ENCODE results near the gene PFN3. TPM values are rescaled to one million over a fixed set of nuclear protein-coding genes. Genes with fewer than 3 reads are reported as not detected.
"Not testable (repeated sequence)": the region's sequence is repeated elsewhere in the genome, so short reads cannot be mapped to it uniquely, and the experiment has no call there.

The PFN3 gene
- total RNA-seq, 1 donor from 2014 or later, result not detected

DNA sequence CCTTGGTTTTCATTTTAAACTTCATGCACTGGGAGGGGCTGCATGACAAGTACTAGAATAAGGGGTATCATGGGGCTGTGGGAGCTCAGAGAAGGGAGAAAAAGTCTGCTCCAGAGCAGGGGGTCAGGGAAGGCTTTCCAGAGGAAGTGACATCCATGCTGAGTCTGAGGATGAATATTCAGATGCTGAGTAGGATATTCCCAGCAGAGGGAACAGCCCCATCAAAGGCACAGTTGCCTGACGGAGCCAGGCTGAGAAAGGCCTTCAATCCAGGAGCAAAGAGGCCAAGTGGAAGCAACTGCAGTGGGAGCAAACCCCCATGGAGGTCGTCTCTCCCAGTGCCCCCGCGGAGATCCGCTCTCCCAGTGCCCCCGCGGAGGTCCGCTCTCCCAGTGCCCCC is 4.4 kb downstream of the PFN3 start:
- no peak for DNase-seq (ENCODE audit: low spot score)

DNA sequence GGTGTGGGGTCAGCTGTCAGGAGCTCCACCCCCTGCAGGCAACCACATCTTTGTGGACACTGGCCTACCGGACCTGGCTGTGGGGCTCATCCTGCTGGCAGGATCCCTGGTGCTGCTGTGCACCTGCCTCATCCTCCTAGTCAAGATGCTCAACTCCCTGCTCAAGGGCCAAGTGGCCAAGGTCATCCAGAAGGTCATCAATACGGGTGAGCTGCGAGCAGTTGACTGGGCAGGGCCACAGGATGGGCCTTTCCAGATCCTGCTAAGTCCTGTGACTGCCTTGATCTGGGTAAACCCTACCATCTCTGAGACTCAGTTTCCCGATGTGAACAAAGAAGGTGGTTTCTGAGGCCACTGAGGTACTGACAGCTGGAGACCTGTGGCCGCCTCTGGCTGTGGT is 6.5 kb downstream of the PFN3 start:
- DNase-seq (ENCODE audit: low spot score), result no peak

DNA sequence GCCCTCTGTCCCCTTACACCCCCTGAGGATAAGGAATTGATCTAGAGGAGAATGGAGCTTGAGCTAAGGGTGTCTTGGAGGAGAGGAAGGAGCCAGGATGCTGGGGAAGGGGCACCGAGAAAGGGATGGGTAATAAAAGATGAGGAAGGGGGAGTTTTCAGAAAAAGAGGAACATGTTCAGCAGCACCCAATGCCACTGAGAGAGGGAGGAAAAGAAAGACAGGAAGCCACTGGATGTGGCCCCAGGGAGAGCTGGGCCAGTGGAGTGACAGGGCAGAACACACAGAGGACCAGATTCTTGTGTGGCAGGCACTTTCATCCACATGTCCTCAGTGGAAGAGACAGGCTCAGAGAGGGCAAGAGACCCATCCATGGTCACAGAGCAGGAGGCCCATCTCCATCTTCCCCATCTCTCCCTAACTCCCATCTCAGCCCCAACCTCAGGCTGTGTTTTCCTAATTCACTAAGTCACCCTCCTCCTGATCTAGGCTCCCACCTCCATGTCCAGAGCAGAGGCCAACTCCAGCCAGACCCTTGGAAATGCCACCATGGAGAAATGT is 7.2 kb downstream of the PFN3 start:
- DNase-seq (ENCODE audit: low spot score), result no peak

DNA sequence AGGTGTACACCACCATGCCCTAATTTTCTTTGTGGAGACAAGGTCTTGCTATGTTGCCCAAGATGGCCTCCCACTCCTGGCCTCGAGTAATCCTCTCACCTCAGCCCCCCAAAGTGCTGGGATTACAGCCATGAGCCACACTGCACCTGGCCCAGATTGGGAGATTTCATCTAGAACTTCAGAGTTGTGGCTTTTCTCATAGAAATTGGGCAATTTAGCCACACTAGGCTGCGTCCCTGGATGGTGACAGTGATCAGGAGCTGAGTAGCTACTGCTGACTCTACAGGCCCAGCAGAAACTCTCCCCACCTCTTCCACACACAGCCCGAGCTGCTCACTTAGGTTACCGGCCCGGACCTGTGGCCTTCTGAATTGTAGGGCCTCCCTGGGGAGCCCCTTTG is 7.7 kb downstream of the PFN3 start:
- DNase-seq (ENCODE audit: low spot score), result no peak

DNA sequence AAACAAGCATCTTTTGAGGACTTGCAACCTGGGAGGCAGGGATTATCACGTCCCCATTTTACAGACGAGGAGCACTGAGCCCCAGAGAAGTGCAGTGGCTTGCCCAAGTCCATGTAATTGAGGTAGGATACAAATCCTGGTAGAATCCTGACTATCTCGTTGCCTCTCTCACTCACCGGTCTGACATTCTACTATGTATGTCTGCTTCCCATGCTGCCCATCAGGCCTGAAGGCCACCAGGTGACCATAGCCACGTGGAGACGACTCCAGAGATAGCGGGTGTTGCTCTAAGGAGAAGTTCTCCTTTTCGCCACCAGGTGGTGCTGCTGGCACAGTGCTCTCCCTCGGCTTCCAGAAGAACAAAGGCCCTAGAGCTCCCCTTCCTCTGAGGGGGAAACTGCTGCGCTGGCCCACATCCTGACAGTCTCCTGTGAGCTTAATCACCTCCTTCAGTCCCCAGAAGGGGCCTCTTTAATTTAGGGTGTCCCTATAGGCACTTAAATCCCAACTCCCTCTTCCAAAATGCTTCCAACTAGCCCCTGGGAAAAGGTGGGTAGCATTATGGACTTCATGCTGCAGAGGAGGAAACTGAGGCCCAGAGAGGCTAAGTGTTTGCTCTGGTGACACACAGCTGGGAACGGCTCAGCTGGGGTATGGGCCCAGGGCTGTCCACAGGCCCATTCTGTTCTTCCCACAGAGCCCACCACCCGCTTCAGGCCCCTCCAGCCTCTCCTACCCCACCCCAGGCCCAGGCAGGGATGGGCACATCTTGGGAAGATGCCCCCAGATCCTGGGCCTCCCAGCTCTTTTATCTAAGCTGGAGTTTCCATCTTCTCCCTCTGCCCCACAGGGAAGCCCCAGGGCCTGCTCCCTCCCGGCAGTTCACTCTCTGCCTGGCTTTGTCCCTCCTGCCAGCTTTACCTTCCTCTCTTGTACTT is 9.8 kb downstream of the PFN3 start:
- DNase-seq (ENCODE audit: low spot score), result peak; percentile 91

DNA sequence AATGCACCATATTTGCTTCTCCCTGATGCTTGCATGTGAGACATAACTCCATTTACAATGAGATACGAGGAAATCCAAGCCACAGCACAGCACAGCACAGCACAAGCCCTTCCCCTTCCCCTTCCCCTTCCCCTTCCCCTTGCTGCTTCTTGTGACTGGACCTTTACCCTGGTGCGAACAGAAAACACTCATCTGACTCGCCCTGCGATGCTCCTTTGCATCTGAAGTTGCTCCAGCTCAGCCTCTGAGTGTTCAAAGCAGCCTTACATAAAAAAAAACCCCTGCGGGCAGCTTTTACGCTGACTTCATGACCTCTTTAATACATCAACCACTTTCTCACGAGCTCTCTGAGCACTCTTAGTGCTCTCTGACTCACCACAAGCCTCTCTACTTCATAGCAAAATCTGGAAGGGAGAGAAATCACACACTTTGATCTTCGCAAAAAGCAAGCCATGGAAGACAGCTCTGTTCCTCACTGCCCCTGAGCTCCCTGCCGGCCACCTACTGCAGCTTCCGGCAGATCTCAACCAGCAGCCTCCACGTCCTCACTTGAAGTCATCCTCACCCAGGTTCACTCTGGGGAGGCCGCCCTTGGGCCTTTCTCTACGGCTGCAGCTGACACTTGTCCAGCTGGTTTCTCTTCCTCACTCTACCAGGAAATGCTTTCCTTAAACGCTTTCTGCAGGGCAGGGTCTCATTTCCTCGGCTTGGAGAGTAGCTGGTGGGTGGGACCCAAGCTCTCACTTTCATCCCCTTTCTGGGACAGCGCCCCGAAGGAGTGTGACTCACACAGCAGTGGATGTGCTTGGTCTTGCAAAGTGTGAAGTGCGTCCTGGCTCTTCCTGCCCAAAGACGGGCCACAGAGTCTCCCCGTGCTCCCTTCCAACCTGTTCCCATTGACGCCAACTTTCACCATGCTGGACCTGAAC is 11.0 kb downstream of the PFN3 start:
- DNase-seq (ENCODE audit: low spot score), result peak; percentile 90

DNA sequence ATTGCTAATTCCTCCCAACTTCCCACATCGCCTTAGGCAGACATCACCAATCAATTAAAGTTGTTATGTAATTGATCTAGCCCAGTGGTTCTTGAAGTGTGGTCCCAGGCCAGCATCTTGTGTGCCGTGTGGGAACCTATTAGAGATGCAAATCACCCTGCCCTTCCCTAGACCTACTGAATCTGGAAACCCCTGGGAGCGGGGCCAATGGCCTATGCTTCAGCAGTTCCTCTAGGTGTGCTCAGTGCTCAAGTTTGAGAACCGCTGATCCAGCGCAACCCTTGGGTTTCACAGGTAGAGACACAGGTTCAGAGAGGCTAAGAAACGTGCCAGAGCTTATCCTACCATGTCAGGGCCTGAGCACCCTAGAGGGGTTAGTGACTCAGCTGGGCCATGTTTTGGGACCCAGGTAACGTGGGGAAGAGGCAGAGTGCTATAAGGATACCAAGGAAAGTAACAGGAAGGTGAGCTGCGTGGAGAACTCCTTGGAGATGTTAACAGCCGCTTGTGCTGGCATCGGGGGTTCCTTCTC is 11.9 kb downstream of the PFN3 start:
- no peak for DNase-seq (ENCODE audit: low spot score)

DNA sequence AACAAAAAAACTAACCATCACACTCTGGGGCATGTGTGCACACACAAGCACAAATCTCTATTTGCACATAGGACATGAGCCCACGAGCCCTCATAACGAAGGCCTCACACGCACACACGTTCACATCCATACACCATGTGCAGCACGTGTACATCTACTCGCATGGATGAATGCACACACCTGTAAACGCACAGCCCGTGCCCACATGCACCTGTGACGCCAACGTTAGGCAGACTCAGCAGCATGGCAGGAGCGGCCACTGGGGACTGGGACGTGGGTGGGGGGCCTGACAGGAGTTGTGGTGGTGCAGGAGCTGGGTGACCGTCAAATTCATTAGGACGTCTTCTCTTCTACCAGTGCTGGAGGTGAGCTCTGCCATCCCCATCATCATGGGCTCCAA is 13.1 kb downstream of the PFN3 start:
- no peak for DNase-seq (ENCODE audit: low spot score)

DNA sequence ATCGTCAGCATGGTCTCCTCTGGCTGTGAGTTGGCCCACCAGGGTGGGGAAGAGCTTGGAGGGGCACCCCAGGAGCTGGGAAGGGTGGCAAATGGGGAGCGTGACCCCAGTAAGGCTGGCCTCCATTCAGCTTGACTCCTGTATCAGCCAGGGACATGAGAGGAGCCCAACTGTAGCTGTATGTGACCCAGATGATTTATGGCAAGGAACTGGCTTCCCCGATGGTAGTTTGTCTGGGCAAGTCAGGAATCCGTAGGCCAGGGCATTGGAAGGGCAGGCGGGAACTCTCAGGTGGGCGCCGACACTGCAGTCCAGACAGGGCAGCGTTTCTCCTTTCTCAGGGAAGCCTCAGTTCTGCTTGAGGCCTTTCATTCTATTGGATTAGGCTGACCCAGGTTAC is 13.9 kb downstream of the PFN3 start:
- DNase-seq (ENCODE audit: low spot score), result no peak

DNA sequence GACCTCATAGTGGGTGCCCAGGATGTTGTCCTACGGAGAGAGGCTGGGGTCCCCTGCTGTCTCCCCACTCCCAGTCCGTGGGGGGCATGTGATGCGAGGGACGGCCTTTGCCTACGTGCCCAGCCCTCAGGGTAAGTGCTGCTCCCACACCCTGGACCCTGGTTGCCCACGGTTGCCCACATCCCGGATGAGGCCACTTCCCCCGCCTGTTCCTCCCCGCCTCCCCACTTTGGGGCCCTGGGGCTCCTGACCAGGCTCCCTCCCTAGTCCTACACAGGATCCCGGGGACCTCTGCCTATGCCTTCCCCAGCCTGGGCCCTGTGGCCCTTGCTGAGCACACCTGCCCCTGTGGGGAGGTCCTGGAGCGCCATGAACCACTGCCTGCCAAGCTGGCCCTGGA is 14.7 kb downstream of the PFN3 start:
- DNase-seq (ENCODE audit: low spot score), result no peak

DNA sequence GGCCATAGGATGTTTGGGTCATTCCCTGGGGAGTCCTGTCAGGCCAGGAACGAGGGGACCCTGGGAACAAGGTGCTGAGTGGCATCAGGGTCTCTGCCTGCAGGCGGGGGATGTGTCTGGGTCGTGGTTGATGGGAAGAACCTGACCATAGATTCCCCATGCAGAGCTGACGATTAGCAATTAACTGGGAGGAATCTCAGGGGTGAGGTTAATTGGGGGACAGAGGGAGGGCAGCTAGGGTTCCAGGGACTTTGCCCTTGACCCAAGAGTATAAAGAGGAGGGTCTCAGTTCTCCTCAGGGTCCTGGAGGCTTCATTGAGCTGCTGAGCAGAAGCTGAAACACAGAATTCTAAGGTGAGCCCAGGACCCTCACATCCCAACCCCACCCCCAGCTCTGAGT is 16.3 kb downstream of the PFN3 start, which contains the start of gene SLC34A1:
TSS of gene SLC34A1 (plus strand) at position 301 of the 400 bp plus-strand sequence. CDS start 1,308 bp downstream, outside the sequence.
- no peak for DNase-seq (ENCODE audit: low spot score)

DNA sequence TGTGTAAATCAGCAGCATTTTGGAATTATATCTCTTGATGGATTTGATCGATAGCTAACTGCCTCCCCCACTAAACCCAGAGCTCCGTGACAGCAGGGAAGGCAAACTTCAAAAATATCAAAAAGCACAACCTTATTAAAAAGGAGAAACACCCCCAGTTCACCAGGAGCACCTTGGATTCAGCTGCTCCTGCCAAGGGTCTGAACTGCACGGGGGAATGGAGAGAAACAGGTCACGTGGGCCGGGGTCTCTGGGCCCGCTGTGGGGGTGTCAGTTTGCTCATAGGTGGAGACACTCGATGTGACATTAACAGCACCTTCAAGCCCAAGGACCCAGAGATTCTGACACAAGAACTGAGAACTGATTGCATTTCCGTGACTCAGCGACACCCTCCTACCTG is 17.3 kb downstream of the PFN3 start:
- no peak for DNase-seq (ENCODE audit: low spot score)

DNA sequence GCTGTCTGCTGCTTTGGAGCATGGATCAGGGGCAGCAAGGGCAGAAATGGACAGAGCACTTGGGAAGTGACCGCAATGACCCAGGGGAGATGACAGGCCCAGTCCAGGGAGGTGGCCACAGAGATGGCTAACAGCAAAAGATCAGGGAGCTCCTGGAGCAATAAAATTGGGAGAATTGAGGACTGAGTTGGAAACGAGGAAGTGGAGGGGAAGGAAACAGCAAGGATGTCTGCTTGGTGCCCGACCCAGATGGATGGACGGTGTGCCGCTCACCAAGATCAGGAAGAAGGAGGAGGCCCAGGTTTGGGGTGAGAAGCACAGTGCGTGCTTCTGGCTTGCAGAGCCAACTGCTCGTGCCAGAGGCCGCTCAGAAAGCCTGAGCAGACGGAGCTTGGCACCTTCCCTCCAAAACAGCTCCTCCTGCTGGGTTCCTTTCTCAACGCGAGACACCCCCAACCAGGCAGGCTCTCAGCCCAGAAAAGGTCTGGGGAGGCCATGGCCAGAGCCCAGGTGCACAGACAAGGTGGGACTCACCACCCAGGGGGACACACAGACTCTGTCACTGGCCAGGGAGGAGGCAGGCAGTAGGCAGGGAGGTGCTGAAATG is 17.9 kb downstream of the PFN3 start:
- DNase-seq (ENCODE audit: low spot score), result no peak

DNA sequence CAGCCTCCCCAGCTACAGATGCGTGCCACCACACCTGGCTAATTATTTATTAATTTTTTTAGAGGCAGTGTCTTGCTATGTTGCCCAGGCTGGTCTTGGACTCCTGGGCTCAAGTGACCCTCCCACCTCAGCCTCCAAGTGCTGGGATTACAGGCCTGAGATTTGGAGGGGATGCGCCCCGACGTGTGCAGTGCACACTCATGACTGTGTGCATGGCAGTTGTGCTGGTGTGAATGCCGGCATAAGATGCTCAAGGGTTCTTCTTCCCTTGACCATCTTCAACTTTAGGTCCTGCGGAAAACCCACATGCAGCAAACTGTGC is 19.7 kb downstream of the PFN3 start:
- no peak for DNase-seq (ENCODE audit: low spot score)

DNA sequence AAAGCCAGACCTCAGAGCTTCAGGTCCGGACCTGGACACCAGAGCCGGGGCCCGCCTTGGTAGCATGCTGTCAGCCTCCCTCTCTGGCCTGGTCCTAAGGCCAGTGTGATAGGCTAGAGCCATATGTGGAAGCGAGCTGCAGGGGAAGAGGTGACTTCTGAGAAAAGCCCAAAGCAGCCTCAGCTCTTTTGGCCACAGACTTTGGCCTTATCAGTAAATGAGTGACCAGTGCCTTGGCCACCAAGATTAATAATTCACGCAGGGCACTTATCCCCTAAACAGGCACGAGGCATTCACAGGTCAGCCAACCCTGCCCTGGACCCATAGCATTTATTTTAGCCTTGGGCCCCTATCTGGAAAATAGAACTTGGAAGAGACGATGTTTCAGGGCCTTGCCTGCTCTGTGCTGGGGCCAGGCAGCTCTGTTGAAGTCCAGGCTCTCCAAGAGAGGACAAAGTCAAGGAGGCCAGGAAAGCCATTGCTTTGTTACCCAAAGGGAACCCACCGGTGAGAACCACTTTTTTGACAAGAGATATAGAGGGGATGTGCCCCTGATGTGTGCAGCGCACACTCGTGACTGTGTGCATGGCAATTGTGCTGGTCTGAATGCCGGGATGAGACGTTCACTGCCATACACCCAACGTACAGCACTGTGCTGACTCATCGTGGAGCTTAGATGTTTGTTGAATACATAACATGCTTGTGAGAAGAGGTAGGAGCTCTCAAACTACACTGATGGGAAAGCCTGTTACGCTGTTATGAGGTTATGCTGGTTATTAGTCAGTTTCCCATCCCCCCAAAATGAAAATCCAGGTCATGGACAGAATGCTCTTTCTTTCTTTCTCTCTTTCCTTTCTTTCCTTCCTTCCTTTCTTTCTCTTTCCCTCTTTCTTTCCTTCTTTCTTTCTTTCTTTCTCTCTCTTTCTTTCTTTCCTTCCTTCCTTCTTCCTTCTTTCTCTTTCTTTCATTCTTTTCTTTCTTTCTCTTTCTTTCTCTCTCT is 21.3 kb downstream of the PFN3 start:
- peak; percentile 70 for DNase-seq (ENCODE audit: low spot score)

DNA sequence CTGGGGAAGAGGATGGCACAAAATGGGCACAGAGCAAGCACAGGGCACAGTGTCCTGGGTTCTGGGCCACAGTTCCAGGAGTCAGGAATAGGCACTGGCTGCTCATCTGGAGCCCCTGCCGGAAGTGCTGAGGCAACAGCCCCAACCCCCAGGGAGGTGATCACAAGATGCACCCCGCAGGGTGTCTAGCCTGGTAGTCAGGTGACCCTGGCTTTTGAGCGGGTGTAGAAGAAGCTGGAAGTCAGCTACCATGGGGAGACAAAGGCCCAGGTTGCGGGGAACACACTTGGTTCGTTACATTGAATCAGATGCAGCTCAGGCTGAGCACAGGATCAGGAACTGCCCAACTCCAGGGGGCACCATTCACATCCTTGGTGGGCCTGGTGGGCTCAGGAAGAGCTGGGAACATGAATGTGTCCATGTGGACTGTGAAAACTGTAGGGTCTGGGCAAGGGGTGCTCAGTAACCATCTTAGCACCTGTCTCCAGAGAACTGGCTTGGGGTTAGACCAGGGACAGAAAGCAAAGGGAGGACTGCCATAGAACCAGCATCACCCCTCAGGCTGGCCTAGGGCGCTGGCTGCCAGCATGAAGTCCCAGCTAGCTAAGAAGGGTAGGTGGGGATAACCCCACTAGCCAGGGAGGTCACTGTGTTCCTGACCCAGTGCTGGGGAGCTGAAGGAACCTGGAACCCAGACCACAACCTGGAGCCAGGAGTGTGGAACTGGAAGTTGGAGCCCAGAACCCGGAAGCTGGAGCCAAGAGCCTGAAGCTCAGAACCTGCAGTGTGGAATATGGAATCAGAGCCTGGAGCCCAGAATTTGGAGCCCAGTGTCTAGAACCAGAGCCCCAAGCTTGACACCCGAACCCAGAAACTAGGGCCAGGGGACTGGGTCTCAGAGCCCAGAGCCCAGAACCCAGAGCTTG is 22.3 kb downstream of the PFN3 start:
- DNase-seq (ENCODE audit: low spot score), result no peak

DNA sequence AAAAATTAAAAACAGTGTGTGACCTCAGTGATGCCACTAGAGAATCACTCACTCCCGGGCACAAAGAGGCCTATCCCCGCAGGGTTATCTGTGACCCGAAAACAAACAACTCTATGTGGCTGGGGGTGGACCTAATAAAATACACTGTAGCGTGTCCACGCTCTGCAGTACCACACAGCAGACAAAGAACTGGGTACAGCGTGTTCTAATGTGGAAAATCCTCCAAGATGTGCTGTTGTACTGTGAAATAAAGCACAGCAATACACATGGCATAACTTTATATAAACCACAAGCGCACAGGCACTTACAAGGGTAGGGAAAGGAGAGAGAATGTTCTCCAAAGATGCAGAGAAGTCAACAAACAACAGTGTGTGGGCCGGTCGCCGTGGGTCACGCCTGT is 24.4 kb downstream of the PFN3 start:
- DNase-seq (ENCODE audit: low spot score), result no peak

DNA sequence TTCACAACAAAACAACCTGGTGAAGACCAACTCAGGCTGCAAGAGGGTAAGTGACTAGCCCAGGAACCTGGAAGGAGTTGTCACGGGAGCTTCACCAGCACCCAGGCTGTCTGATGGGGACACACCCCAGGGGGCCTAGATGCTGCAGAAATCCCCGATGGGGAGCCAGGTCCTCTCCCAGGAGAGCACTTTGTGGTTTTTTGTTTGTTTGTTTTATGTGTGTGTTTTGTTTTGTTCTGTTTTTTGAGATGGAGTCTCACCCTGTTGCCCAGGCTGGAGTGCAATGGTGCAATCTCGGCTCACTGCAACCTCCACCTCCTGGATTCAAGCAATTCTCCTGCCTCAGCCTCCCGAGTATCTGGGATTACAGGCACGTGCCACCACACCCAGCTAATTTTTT is 24.9 kb downstream of the PFN3 start:
- not testable (repeated sequence) for DNase-seq (ENCODE audit: low spot score)

DNA sequence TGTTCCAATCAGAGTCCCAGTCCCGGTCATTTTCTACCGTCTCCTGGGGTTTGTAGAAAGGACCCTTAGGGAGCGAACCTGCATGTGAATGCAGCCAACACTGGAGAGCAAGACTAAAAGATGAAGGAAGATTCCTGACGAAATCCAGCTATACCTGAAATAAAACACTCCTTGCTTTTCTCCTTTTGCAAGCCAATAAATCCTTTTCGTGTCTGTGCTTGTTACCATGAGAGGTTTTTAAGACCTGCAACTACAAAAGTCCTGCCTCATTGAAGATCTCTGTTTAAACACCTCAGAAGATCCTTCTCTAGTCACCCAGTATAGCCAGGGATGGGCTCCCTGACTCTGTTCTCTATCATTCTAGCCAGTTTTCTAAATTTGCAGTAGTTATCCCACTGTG is 26.2 kb downstream of the PFN3 start:
- peak; percentile 40 for DNase-seq (ENCODE audit: low spot score)
